MCF 10A (cell line): ENCODE data around the gene NUB1. TPM values are rescaled to one million over a fixed set of nuclear protein-coding genes. Genes with fewer than 3 reads are reported as not detected.

Experiments
- BruUV-seq: library from RNA; stranded (reverse); fragments of 400-500 nt; replicated peaks from 2 replicates; lab custom pipeline; 2021; lab: Mats Ljungman, UMichigan
- CTCF ChIA-PET: fragments of 300-600 bp; sonication (Branson Sonifier 250); formaldehyde crosslinking; extraction: SDS; loops from one replicate; lab custom pipeline; 2021; ENCODE audit warnings: antibody characterized with exemption, inconsistent platforms; lab: Yijun Ruan, JAX
- POLR2A ChIA-PET: fragments of 300-600, 350-650 bp; sonication (Branson Sonifier 250); formaldehyde crosslinking; extraction: SDS; loops from one replicate; lab custom pipeline; 2020; ENCODE audit warnings: antibody characterized with exemption, inconsistent platforms; lab: Yijun Ruan, JAX
- DNase-seq: peaks from one replicate; pipeline ENCODE4 v3.0.0-alpha.2; 2018; ENCODE audit not compliant: unreplicated experiment
- H3K27ac Mint-ChIP-seq: one replicate; pipeline ENCODE4 v1.8.0; 2022; ENCODE audit warnings: mild to moderate bottlenecking, low read depth, mixed read lengths; ENCODE audit not compliant: unreplicated experiment
- H3K27me3 Mint-ChIP-seq: one replicate; pipeline ENCODE4 v1.8.0; 2022; ENCODE audit warnings: mixed read lengths; ENCODE audit not compliant: insufficient read depth, unreplicated experiment
- H3K36me3 Mint-ChIP-seq: one replicate; pipeline ENCODE4 v1.8.0; 2022; ENCODE audit warnings: mild to moderate bottlenecking, moderate library complexity, mixed read lengths; ENCODE audit not compliant: insufficient read depth, unreplicated experiment
- H3K4me1 Mint-ChIP-seq: one replicate; pipeline ENCODE4 v1.8.0; 2022; ENCODE audit warnings: mixed read lengths; ENCODE audit not compliant: insufficient read depth, unreplicated experiment
- H3K4me3 Mint-ChIP-seq: one replicate; pipeline ENCODE4 v1.8.0; 2022; ENCODE audit warnings: mild to moderate bottlenecking, moderate library complexity, mixed read lengths; ENCODE audit not compliant: unreplicated experiment
- H3K9me3 Mint-ChIP-seq: one replicate; pipeline ENCODE4 v1.8.0; 2022; ENCODE audit warnings: mixed read lengths; ENCODE audit not compliant: unreplicated experiment
- intact Hi-C: fragments of 100-400 bp; cut with micrococcal nuclease; formaldehyde crosslinking; loops from 2 replicates; pipeline ENCODE4 v1.14.1; 2022
- total RNA-seq: library from RNA; stranded (reverse); gene quantifications from 2 replicates; pipeline ENCODE4 v1.2.3, GENCODE V29; 2022
- TF ChIP-seq, protein P1 (sequence below): fragments of 200-600 bp; IDR thresholded peaks from one replicate; pipeline ENCODE4 v1.8.0; 2022; ENCODE audit warnings: antibody characterized with exemption, mild to moderate bottlenecking; ENCODE audit not compliant: unreplicated experiment

Gene NUB1
- total RNA-seq, 1 experiment from 2014 or later: 53.3 TPM

DNA sequence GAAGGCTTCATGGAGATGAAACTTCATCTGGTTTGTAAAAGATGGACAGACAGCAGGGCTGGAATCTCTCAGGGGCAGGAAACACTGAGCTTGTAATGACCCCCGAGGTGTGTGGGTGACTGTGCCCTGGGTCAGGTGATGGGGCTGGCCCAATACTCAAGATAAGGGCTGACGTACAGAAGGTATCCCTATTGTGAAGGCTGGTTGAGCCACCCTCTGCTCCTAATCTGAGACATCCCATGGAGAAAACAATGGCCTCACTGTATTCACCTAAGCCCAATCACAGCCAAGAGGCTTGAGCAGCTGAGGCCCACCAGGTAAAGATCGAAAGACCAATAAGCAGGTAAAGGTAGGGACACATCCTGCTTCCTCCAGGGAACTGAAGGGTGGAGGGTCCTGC is 34.8 kb upstream of the NUB1 start:
- TF ChIP-seq, protein P1, sequence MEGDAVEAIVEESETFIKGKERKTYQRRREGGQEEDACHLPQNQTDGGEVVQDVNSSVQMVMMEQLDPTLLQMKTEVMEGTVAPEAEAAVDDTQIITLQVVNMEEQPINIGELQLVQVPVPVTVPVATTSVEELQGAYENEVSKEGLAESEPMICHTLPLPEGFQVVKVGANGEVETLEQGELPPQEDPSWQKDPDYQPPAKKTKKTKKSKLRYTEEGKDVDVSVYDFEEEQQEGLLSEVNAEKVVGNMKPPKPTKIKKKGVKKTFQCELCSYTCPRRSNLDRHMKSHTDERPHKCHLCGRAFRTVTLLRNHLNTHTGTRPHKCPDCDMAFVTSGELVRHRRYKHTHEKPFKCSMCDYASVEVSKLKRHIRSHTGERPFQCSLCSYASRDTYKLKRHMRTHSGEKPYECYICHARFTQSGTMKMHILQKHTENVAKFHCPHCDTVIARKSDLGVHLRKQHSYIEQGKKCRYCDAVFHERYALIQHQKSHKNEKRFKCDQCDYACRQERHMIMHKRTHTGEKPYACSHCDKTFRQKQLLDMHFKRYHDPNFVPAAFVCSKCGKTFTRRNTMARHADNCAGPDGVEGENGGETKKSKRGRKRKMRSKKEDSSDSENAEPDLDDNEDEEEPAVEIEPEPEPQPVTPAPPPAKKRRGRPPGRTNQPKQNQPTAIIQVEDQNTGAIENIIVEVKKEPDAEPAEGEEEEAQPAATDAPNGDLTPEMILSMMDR: no peak
- intact Hi-C loops: no loop called here
- DNase-seq: no peak
- Mint-ChIP-seq H3K4me1 (peaks cover 7% of the 10 kb centered on the region), H3K27me3 (peaks cover 54% of the 10 kb centered on the region), H3K4me3 (no peak overlapping the region), H3K9me3 (no peaks in the 10 kb centered on the region), H3K27ac (no peak overlapping the region), H3K36me3 (no peaks in the 10 kb centered on the region)
- CTCF ChIA-PET: interaction anchor here (0.6 to 3.7 kb wide), 7 partner anchors 9 to 942 kb away, joined by 3 to 28 read pairs (median 4); no protein-coding TSS in a partner anchor
- POLR2A ChIA-PET: no interaction called here
- no TSS peak for BruUV-seq

DNA sequence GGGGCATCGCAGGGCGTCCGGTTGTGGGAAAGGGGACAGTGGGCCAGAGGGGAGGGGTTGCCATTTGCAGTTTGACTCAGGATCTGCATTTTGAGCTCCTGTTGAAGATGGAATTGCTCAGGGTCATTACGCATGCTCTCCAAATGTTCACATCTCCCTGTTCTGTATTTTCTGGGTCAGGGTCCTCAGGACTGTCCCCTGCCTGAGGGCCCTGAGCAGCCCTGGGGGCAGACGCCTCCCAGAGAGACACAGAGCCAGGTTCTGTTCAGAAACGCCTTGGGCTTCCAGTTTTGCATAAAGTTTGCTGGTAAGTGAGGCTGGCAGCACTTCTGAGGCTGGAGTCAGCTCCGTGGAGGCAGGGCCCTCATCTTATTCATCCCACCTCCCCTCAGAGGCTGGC is 34.1 kb upstream of the NUB1 start:
- Mint-ChIP-seq H3K27me3 (peaks cover 48% of the 10 kb centered on the region), H3K4me3 (no peak overlapping the region), H3K36me3 (no peaks in the 10 kb centered on the region), H3K27ac (no peak overlapping the region), H3K9me3 (no peaks in the 10 kb centered on the region), H3K4me1 (peaks cover 7% of the 10 kb centered on the region)
- TF ChIP-seq, protein P1: no peak
- intact Hi-C loops: no loop called here
- CTCF ChIA-PET: interaction anchor here (0.6 to 3.7 kb wide), 2 partner anchors 8 to 943 kb away, joined by 5 to 28 read pairs; no protein-coding TSS in a partner anchor
- POLR2A ChIA-PET: interaction anchor here (0.9 kb wide), 1 partner anchor 10 kb away, joined by 3 read pairs; no protein-coding TSS in a partner anchor
- no TSS peak for BruUV-seq
- DNase-seq: no peak

DNA sequence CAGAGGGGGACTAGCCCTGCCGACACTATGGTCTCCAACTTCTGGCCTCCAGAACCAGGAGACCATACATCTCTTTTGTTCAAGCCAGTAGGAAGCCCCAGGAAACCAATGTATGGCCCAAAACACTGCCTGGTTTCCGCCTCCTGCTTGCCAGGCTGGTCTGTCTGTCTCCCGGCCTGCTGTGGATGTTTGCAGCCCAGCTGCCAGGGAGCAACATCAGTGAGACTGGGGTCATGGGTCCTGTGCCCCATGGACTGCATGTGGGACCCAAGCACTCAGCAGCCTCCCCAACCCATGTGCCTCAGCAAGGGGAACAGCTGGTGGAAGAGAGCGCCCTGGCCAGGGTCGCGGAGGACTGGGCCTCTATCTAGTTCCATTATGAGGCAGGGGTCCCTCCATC is 33.4 kb upstream of the NUB1 start:
- Mint-ChIP-seq H3K27me3 (peaks cover 43% of the 10 kb centered on the region), H3K4me3 (no peak overlapping the region), H3K27ac (no peak overlapping the region), H3K9me3 (no peaks in the 10 kb centered on the region), H3K4me1 (peaks cover 7% of the 10 kb centered on the region), H3K36me3 (no peaks in the 10 kb centered on the region)
- ChIA-PET CTCF (no interaction called here), POLR2A (interaction anchor here (0.9 kb wide), 1 partner anchor 9 kb away, joined by 3 read pairs; no protein-coding TSS in a partner anchor)
- TF ChIP-seq, protein P1: no peak
- BruUV-seq: no TSS peak
- no peak for DNase-seq
- intact Hi-C loops: no loop called here

DNA sequence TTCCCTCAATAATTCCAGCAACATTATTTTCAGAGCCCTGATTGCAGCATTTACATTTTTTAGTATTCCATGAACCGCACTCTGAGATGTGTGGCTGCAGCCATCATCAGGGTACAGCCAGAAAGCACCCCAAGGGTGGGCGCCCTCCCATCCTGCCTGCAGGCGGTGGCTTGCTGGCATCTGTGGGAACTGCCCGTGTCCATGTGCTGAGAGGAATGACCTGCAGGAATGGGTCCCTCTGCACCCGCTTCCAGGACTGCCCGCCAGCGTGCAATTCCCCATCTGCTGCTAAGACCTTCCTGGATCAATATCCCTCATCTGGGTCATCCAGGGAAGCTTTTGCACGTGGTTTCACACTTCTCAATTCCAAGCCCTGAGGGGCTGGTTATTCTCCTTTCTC is 32.8 kb upstream of the NUB1 start:
- H3K4me1 Mint-ChIP-seq: peaks cover 7% of the 10 kb centered on the region
- H3K9me3 Mint-ChIP-seq: no peaks in the 10 kb centered on the region
- no peak for DNase-seq
- ChIA-PET POLR2A (no interaction called here), CTCF (interaction anchor here (1.2 to 4.2 kb wide), 2 partner anchors 12 to 43 kb away, joined by 5 to 37 read pairs; no protein-coding TSS in a partner anchor)
- intact Hi-C loops: no loop called here
- H3K27ac Mint-ChIP-seq: no peak overlapping the region
- no TSS peak for BruUV-seq
- peaks cover 38% of the 10 kb centered on the region for H3K27me3 Mint-ChIP-seq
- TF ChIP-seq, protein P1: no peak
- H3K4me3 Mint-ChIP-seq: no peak overlapping the region
- H3K36me3 Mint-ChIP-seq: no peaks in the 10 kb centered on the region
